C1 segment of cervical spinal cord (tissue), 14 donors: ENCODE results near the gene FRAS1.

Source experiments
- DNase-seq, 14 donors: peaks; one replicate each; lab custom pipeline; 2025; lab: John Stamatoyannopoulos, UW

FRAS1 gene

GRCh38 chr4:78571804-78572203 is 514.7 kb downstream of the FRAS1 start:
- DNase-seq, result no peak

GRCh38 chr4:78578674-78579425 is 521.7 kb downstream of the FRAS1 start:
- no peak for DNase-seq

GRCh38 chr4:78581618-78582017 is 524.5 kb downstream of the FRAS1 start:
- no peak for DNase-seq

GRCh38 chr4:78584863-78585547 is 527.9 kb downstream of the FRAS1 start:
- no peak for DNase-seq

GRCh38 chr4:78585633-78586032 is 528.5 kb downstream of the FRAS1 start:
- DNase-seq, result no peak

GRCh38 chr4:78588894-78589545 is 531.9 kb downstream of the FRAS1 start:
- DNase-seq, result no peak

GRCh38 chr4:78591404-78591803 is 534.3 kb downstream of the FRAS1 start:
- no peak for DNase-seq

GRCh38 chr4:78592088-78592783 is 535.1 kb downstream of the FRAS1 start:
- DNase-seq, result no peak
